DMS 273 (cell line): ENCODE data around the gene SECTM1.
A peak's percentile ranks its signal among the peaks of the same experiment; 100 is the strongest.

Experiments used
- DNase-seq: peaks from one replicate; lab custom pipeline; 2025; ENCODE audit not compliant: unreplicated experiment; lab: John Stamatoyannopoulos, UW

Gene SECTM1

GRCh38 chr17:82328994-82329507 is 4.5 kb downstream of the SECTM1 start:
- DNase-seq = no peak

GRCh38 chr17:82328141-82328993 is 5.2 kb downstream of the SECTM1 start:
- peak; percentile 57 for DNase-seq

DNA sequence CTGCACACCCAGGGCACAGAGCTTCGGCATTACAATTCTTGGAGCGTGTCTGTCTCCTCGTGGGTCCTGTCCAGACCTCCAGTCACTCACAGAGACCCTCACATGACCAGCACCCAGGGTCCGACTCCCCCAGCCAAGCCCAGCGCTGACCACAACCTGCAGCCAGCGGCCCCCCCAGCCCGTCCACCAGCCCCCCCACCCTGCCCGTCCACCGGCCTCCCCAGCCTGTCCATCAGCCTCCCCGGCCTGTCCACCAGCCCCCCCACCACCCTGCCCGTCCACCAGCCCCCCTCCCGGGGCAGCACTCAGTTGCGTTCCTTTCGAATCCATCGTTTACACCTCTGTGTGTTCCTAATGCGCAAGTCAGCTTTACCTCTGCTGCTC is 5.8 kb downstream of the SECTM1 start:
- DNase-seq = no peak

- DNase-seq = no peak
Measured at GRCh38 chr17:82327289-82327688, 6.3 kb downstream of the SECTM1 start.

DNA sequence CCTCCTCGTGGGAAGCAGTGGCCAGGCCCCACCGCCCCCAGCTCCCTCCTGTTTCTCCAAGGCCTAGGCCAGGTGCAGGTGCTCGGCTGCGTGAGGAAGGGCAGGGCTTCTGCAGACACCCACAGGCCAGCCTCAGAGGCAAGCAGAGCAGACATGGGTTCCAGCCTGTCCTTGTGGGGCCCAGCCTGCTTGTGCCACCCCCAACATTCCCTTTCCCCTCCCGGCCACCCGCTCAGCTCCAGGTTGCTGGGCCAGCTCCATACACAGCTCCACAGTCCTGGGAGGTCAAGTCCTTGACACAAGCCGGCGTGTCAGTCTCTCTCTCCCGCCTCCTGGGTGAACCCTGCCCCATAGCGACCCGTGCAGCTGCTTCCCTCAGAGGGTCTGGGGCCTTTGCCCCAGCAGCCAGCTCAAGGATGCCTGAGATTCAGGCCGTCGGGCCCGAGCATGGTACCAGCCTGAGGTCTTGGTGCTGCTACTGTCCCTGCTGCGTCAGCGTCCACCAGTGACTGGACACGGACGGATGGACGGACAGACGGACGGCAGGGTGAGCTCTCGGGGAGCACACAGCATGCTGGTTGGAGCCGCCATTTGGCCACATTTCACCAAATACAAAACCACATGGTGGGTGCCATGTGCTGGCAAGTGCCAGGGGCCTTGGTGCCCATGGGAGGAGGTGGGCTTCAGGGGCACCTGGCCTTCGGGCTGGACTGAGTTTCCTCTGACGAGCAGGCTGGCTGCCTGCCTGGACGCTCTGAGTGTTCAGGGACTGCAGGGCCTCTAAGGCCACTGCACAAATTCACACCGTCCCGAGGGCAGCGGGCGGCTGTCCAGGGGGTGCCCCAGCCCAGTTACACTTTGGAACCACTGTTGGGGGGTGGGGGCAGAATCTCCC is 8.0 kb downstream of the SECTM1 start:
- DNase-seq = no peak

- peak; percentile 70 for DNase-seq
Measured at GRCh38 chr17:82324566-82325285, 8.8 kb downstream of the SECTM1 start.

GRCh38 chr17:82323514-82324234 is 9.9 kb downstream of the SECTM1 start:
- no peak for DNase-seq

GRCh38 chr17:82322526-82323453 is 10.8 kb downstream of the SECTM1 start:
- DNase-seq = no peak

DNA sequence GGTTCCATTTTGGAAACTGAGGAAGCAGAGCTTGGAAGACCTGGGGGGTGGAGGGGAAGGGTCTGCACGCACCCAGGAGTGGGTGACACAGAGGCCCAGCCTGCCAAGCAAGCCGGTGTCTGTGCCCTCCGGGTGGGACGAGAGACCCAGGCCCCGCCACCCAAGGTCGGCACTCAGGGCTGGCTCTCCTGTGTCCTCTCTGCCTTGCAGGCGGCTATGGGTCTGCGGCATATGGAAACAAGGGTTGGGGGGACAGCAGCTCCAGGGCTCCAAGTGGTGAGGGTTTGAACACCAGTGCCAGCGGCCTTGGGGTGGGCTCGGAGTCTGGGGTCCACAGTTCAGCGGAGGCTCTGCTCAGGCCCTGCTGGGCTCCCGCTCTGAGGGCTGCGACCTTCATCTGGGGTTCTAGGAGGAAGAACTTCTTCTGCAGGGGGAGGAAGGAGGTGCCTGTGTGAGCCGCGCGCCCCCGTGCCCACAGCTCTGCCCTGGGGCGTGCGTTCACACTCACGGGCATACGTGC is 11.6 kb downstream of the SECTM1 start:
- no peak for DNase-seq

- DNase-seq = peak; percentile 66
Measured at GRCh38 chr17:82320956-82321927, 12.3 kb downstream of the SECTM1 start.

- DNase-seq = no peak
Measured at GRCh38 chr17:82320140-82320840, 13.3 kb downstream of the SECTM1 start.

GRCh38 chr17:82319619-82320062 is 13.9 kb downstream of the SECTM1 start:
- no peak for DNase-seq

DNA sequence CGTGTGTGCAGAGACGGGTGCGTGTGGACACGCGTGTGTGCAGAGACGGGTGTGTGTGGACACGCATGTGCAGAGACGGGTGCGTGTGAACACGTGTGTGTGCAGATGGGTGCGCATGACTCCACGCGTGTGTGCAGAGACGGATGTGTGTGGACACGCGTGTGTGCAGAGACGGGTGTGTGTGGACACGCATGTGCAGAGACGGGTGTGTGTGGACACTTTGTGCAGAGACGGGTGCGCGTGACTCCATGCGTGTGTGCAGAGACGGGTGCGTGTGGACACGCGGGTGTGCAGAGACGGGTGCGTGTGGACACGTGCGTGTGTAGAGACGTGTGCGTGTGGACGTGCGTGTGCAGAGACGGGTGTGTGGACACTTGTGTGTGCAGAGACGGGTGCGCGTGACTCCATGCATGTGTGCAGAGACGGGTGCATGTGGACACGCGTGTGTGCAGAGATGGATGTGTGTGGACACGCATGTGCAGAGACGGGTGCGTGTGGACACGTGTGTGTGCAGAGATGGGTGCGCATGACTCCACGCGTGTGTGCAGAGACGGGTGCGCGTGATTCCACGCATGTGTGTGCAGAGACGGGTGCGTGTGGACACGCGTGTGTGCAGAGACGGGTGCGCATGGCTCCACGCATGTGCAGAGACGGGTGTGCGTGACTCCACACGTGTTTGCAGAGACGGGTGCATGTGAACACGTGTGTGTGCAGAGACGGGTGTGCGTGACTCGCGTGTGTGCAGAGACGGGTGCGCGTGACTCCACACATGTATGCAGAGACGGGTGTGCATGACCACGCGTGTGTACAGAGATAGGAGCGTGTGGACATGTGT is 14.6 kb downstream of the SECTM1 start:
- DNase-seq = no peak

DNA sequence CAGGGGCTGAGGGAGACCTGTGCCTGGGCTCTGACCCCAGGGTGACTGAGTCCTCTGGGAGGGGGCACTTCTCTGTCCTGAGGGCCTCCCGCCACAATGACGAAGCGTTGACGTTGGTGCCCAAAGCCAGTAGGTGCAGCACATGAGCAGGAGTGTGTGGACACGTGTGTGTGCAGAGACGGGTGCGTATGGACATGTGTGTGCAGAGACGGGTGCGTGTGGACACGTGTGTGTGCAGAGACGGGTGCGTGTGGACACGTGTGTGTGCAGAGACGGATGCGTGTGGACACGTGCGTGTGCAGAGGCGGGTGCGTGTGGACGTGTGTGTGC is 15.4 kb downstream of the SECTM1 start:
- no peak for DNase-seq

- no peak for DNase-seq
Measured at GRCh38 chr17:82317394-82318168, 16.0 kb downstream of the SECTM1 start, which contains the start of gene CD7. Gene CD7, minus strand, starts transcription at chr17:82317608. Its CDS starts 113 bp downstream, at chr17:82317495.
